ENCODE measurements around the gene SDF2L1. TPM values are rescaled to one million over a fixed set of nuclear protein-coding genes. Genes with fewer than 3 reads are reported as not detected.

Gene SDF2L1
- total and polyA plus RNA-seq, 2 of the 13 experiments (the other 11 are each of a cell fraction or from before 2014, with no cell fraction given): 18.0 to 57.4 TPM

GRCh38 chr22:21657360-21658032 lies 15.4 kb downstream of the SDF2L1 start (continued):
- TF ChIP-seq AHDC1 (CRISPR knock-in tag; IDR thresholded peaks at IDR 0.05; ENCODE audit: borderline replicate concordance) (0 out of 2 replicates have a peak, but pooled peaks have one; percentile 31), ZNF326 (CRISPR knock-in tag; IDR thresholded peaks at IDR 0.05; ENCODE audit: borderline replicate concordance) (no peak), ZNF691 (CRISPR knock-in tag; IDR thresholded peaks at IDR 0.05; ENCODE audit: borderline replicate concordance, low read depth) (0 out of 2 replicates have a peak, but pooled peaks have one; percentile 13), ZBTB2 (CRISPR knock-in tag; IDR thresholded peaks at IDR 0.05; ENCODE audit: low read depth) (no peak), ZNF18 (CRISPR knock-in tag; IDR thresholded peaks at IDR 0.05; ENCODE audit: insufficient replicate concordance) (no peak), ZNF317 (CRISPR knock-in tag; IDR thresholded peaks at IDR 0.05) (no peak), RFXAP (CRISPR knock-in tag; IDR thresholded peaks at IDR 0.05; ENCODE audit: borderline replicate concordance) (peak; percentile 71; the same call in 1 of the 2 replicates), ZNF263 (CRISPR knock-in tag; IDR thresholded peaks at IDR 0.05) (peak; percentile 0; the same call in 1 of the 2 replicates), ZNF597 (CRISPR knock-in tag; IDR thresholded peaks at IDR 0.05) (no peak), KLF16 (CRISPR knock-in tag; IDR thresholded peaks at IDR 0.05) (peak in 1 of 2 experiments; percentile 39; a peak in 1 of 4 replicates), ELK4 (CRISPR knock-in tag; IDR thresholded peaks at IDR 0.05; ENCODE audit: borderline replicate concordance) (no peak), SAFB2 (CRISPR knock-in tag; IDR thresholded peaks at IDR 0.05; ENCODE audit: borderline replicate concordance, low read depth) (peak; percentile 93; the same call in 1 of the 2 replicates), NPAS2 (CRISPR knock-in tag; IDR thresholded peaks at IDR 0.05; ENCODE audit: borderline replicate concordance) (no peak), FOXO1 (CRISPR knock-in tag; IDR thresholded peaks at IDR 0.05) (no peak)
